ENCODE results near the gene PADI2.

Gene PADI2

DNA sequence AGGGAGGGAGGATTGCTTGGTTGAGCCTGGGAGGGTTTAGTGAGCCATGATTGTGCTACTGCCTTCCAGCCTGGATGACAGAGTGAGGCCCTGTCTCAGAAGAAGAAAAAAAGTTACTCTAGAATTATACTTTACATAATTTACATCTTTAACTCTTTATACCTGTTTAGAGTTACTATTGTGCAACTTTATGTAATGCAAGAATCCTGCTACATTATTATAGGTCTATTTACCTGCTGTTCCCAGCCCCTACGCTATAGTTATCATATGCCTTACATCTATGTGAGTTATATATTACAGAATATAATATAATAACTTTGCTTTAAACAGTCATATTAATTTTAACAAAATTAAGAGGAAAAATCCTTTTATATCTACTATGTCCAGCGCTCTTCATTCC lies 79.7 kb downstream of the PADI2 start:
- Histone ChIP-seq H3K4me3 (ENCODE audit: low read depth, low read length) (no peak overlapping the region), H3K4me1 (ENCODE audit: control insufficient read depth, insufficient read depth, low read length) (no peaks in the 10 kb centered on the region), H3K27ac (ENCODE audit: low read depth, low read length) (no peak overlapping the region), H3K9me3 (ENCODE audit: control insufficient read depth, insufficient read depth, low read length) (no peaks in the 10 kb centered on the region), H3K27me3 (ENCODE audit: control insufficient read depth, insufficient read depth, low read length) (no peaks in the 10 kb centered on the region), H3K9ac (ENCODE audit: low read depth, low read length) (no peak overlapping the region), H3K36me3 (ENCODE audit: control insufficient read depth, insufficient read depth, low read length) (peaks cover 77% of the 10 kb centered on the region)

DNA sequence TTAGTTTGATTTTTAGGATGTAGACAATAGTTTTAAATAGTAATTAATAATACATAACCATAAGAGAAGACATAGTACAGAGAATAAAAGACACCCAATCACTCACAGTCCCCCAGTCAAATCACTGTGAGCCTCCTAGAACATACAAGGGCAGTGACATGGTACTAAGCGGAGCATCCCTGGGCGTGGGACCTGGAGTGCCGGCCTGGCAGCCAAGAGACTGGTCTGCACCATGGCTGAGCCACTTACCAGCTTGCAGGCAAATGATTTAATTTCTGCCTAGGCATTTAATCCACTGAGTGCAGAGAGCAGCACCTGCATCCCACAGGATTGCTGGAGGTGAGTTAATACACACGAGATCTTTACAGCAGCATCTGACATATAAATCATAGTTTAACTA lies 85.8 kb downstream of the PADI2 start:
- no peak overlapping the region for H3K4me3 ChIP-seq (ENCODE audit: low read depth, low read length)
- H3K27me3 ChIP-seq (ENCODE audit: control insufficient read depth, insufficient read depth, low read length) = no peaks in the 10 kb centered on the region
- peaks cover 55% of the 10 kb centered on the region for H3K36me3 ChIP-seq (ENCODE audit: control insufficient read depth, insufficient read depth, low read length)
- no peak overlapping the region for H3K27ac ChIP-seq (ENCODE audit: low read depth, low read length)
- H3K9ac ChIP-seq (ENCODE audit: low read depth, low read length) = no peak overlapping the region
- no peaks in the 10 kb centered on the region for H3K9me3 ChIP-seq (ENCODE audit: control insufficient read depth, insufficient read depth, low read length)
- H3K4me1 ChIP-seq (ENCODE audit: control insufficient read depth, insufficient read depth, low read length) = no peaks in the 10 kb centered on the region

DNA sequence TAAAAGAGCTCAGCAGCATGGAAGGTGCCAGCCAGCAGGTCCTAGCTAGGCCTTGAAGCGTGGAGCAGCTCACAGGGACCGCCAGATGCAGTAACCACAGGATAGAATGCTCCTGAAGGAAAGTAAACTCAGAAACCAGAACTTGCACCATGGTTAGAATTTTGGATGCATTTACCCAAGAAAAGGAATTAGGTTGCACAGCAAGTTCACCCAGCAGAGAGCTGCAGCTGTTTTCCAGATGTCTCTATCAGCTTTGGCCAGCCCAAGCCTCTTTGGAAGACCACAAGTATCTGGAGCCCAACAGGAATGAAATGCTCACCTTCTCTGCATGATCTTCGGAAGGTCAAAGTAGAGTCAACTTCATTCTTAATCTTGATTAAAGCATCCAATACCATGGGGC lies 86.5 kb downstream of the PADI2 start:
- Histone ChIP-seq H3K4me1 (ENCODE audit: control insufficient read depth, insufficient read depth, low read length) (no peaks in the 10 kb centered on the region), H3K27ac (ENCODE audit: low read depth, low read length) (no peak overlapping the region), H3K4me3 (ENCODE audit: low read depth, low read length) (no peak overlapping the region), H3K9me3 (ENCODE audit: control insufficient read depth, insufficient read depth, low read length) (no peaks in the 10 kb centered on the region), H3K9ac (ENCODE audit: low read depth, low read length) (no peak overlapping the region), H3K27me3 (ENCODE audit: control insufficient read depth, insufficient read depth, low read length) (no peaks in the 10 kb centered on the region), H3K36me3 (ENCODE audit: control insufficient read depth, insufficient read depth, low read length) (peaks cover 59% of the 10 kb centered on the region)

DNA sequence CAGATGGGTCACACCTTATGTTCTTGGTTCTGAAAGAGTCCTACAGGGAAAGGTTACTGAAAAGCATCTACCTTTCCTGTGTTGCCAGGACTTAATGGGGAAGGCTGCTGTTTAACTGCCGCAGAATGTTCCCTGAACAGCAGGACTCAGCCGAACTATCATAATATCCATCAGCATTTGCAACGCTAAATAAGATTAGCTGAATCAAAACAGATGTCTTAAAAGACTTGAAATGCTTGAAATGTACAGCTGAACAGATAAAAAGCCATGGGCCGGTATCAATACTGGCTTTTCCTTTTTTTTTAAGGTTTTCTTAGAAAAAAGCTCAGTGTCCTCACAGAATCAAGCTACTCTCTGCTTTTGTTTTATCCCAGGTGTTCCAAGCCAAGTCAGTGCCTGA lies 87.8 kb downstream of the PADI2 start:
- Histone ChIP-seq H3K9me3 (ENCODE audit: control insufficient read depth, insufficient read depth, low read length) (no peaks in the 10 kb centered on the region), H3K27ac (ENCODE audit: low read depth, low read length) (no peak overlapping the region), H3K9ac (ENCODE audit: low read depth, low read length) (no peak overlapping the region), H3K36me3 (ENCODE audit: control insufficient read depth, insufficient read depth, low read length) (peaks cover 62% of the 10 kb centered on the region), H3K4me3 (ENCODE audit: low read depth, low read length) (no peak overlapping the region), H3K4me1 (ENCODE audit: control insufficient read depth, insufficient read depth, low read length) (no peaks in the 10 kb centered on the region), H3K27me3 (ENCODE audit: control insufficient read depth, insufficient read depth, low read length) (no peaks in the 10 kb centered on the region)

DNA sequence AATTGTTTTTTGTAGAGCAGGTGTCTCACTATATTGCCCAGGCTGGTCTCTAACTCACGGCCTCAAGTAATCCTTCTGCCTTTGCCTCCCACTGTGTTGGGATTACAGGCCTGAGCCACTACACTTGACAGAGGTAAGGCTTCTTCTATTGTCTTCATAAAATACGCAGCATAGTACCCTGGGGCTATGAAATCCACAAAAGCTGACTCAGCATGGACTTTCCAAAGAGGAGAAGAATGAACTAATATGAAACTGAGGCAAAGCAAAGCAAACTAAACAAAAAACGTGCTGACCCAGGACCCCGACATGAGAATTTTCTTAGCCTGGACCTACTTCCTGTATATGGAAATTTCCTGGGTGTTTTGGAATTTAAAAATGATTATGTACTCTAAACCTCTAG lies 89.0 kb downstream of the PADI2 start:
- Histone ChIP-seq H3K27ac (ENCODE audit: low read depth, low read length) (no peak overlapping the region), H3K9me3 (ENCODE audit: control insufficient read depth, insufficient read depth, low read length) (no peaks in the 10 kb centered on the region), H3K4me3 (ENCODE audit: low read depth, low read length) (no peak overlapping the region), H3K36me3 (ENCODE audit: control insufficient read depth, insufficient read depth, low read length) (peaks cover 69% of the 10 kb centered on the region), H3K27me3 (ENCODE audit: control insufficient read depth, insufficient read depth, low read length) (no peaks in the 10 kb centered on the region), H3K9ac (ENCODE audit: low read depth, low read length) (no peak overlapping the region), H3K4me1 (ENCODE audit: control insufficient read depth, insufficient read depth, low read length) (no peaks in the 10 kb centered on the region)

DNA sequence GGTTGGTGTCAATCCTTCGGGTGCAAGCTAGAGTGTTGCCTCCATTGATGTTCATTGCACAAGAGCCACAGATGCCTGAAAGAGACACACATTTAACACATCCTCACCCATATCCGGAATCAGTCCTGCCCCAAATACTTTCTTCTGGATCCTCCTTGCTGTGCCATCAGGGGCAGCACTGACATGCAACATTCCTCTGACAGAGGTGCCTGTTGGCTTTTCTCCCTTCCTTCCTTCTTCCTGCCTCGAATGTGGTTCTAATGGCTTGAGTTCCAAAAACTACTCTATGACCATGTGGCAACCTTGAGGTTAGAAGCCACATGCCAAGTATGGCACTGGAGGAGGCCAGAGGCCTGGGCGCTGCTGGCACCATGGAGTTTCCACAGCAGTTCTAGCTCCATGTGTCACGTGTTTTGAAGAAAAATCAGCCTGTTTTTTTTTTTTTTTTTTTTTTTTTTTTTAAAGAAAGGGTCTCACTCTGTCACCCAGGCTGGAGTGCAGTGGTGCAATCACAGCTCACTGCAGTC lies 90.5 kb downstream of the PADI2 start:
- H3K4me1 ChIP-seq (ENCODE audit: control insufficient read depth, insufficient read depth, low read length) = no peaks in the 10 kb centered on the region
- H3K36me3 ChIP-seq (ENCODE audit: control insufficient read depth, insufficient read depth, low read length) = peaks cover 78% of the 10 kb centered on the region
- H3K9ac ChIP-seq (ENCODE audit: low read depth, low read length) = no peak overlapping the region
- H3K27ac ChIP-seq (ENCODE audit: low read depth, low read length) = no peak overlapping the region
- no peak overlapping the region for H3K4me3 ChIP-seq (ENCODE audit: low read depth, low read length)
- H3K9me3 ChIP-seq (ENCODE audit: control insufficient read depth, insufficient read depth, low read length) = no peaks in the 10 kb centered on the region
- no peaks in the 10 kb centered on the region for H3K27me3 ChIP-seq (ENCODE audit: control insufficient read depth, insufficient read depth, low read length)

DNA sequence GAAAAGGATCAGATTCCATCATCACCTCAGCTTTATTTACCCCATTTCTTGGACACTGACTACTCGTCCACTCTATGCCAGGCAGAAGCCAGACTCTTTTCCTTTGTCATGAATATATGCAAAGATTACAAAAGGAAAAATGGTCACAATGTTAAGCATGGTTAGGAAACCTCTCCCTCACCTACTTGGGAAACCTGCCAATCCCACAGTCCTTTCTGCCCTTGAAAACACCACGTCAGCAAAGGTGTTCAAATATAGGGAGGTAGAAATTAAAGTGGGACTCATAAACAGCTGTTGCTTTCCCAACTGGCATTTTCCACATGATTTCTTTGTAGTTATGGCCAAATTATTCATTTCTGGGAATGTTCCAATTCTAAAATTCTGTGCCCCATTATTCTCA lies 91.4 kb downstream of the PADI2 start:
- H3K9me3 ChIP-seq (ENCODE audit: control insufficient read depth, insufficient read depth, low read length) = no peaks in the 10 kb centered on the region
- H3K27ac ChIP-seq (ENCODE audit: low read depth, low read length) = no peak overlapping the region
- no peaks in the 10 kb centered on the region for H3K27me3 ChIP-seq (ENCODE audit: control insufficient read depth, insufficient read depth, low read length)
- no peaks in the 10 kb centered on the region for H3K4me1 ChIP-seq (ENCODE audit: control insufficient read depth, insufficient read depth, low read length)
- H3K9ac ChIP-seq (ENCODE audit: low read depth, low read length) = no peak overlapping the region
- H3K36me3 ChIP-seq (ENCODE audit: control insufficient read depth, insufficient read depth, low read length) = peaks cover 78% of the 10 kb centered on the region
- no peak overlapping the region for H3K4me3 ChIP-seq (ENCODE audit: low read depth, low read length)

DNA sequence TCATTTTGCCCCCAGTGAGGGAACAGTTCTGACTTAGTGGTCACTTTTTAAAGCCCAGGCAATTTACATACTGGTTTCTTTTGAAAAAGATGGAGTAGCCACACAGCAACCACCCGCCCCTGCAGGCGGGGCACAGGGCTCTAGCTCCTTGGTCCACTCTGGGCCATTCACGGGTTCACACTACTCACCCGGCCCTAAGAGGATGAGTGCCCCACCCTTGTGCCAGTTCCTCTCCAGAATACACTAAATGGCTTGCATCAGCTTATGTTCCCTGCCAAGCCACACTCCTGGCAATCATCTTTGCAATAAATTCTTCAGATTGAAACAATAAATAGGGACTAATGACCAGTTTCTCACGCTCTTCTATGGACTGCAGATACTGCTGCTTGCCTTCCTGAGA lies 91.8 kb downstream of the PADI2 start:
- Histone ChIP-seq H3K27ac (ENCODE audit: low read depth, low read length) (no peak overlapping the region), H3K9ac (ENCODE audit: low read depth, low read length) (no peak overlapping the region), H3K4me3 (ENCODE audit: low read depth, low read length) (no peak overlapping the region), H3K27me3 (ENCODE audit: control insufficient read depth, insufficient read depth, low read length) (no peaks in the 10 kb centered on the region), H3K36me3 (ENCODE audit: control insufficient read depth, insufficient read depth, low read length) (peaks cover 78% of the 10 kb centered on the region), H3K4me1 (ENCODE audit: control insufficient read depth, insufficient read depth, low read length) (no peaks in the 10 kb centered on the region), H3K9me3 (ENCODE audit: control insufficient read depth, insufficient read depth, low read length) (no peaks in the 10 kb centered on the region)

DNA sequence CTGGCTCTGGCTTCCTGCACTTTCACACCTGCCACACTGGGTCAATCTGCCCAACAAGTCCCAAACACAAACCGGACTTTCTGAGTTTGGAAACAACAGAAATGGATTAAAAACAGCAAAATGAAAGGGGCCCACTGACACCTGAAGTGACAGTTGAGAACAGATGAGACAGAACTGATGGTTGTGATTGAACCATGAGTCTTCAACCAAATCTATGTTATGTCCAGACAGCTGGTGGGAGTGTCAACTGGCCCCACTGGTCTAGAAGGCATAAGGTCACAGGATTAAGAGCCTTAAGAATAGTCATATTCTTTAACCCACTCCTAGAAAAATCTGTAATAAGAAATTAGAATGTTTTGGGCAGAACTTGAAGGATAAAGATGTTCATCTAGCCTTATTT lies 94.5 kb downstream of the PADI2 start:
- H3K27ac ChIP-seq (ENCODE audit: low read depth, low read length) = no peak overlapping the region
- peaks cover 92% of the 10 kb centered on the region for H3K36me3 ChIP-seq (ENCODE audit: control insufficient read depth, insufficient read depth, low read length)
- no peak overlapping the region for H3K9ac ChIP-seq (ENCODE audit: low read depth, low read length)
- no peak overlapping the region for H3K4me3 ChIP-seq (ENCODE audit: low read depth, low read length)
- H3K27me3 ChIP-seq (ENCODE audit: control insufficient read depth, insufficient read depth, low read length) = no peaks in the 10 kb centered on the region
- no peaks in the 10 kb centered on the region for H3K9me3 ChIP-seq (ENCODE audit: control insufficient read depth, insufficient read depth, low read length)
- no peaks in the 10 kb centered on the region for H3K4me1 ChIP-seq (ENCODE audit: control insufficient read depth, insufficient read depth, low read length)

DNA sequence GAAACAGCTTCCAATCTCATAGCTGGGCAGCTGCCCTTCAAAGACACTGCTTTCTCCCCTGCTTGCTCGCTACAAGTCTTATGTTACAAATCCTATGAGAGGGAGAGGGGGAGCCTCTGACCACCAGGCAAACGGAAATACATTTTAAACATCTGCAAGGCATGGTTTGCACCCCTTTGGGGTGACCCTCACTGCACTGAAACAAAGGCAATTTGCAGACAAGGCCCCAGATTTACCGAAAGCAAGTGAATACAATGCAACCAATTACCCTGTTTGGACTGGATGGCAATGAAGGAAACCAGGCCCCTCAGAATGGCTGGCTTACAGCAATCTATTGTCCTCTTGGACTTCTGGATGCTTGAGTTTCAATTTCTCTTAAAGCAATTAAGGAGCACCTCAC lies 95.7 kb downstream of the PADI2 start:
- Histone ChIP-seq H3K36me3 (ENCODE audit: control insufficient read depth, insufficient read depth, low read length) (peaks cover 100% of the 10 kb centered on the region), H3K9me3 (ENCODE audit: control insufficient read depth, insufficient read depth, low read length) (no peaks in the 10 kb centered on the region), H3K27ac (ENCODE audit: low read depth, low read length) (no peak overlapping the region), H3K4me1 (ENCODE audit: control insufficient read depth, insufficient read depth, low read length) (no peaks in the 10 kb centered on the region), H3K27me3 (ENCODE audit: control insufficient read depth, insufficient read depth, low read length) (no peaks in the 10 kb centered on the region), H3K9ac (ENCODE audit: low read depth, low read length) (no peak overlapping the region), H3K4me3 (ENCODE audit: low read depth, low read length) (no peak overlapping the region)

DNA sequence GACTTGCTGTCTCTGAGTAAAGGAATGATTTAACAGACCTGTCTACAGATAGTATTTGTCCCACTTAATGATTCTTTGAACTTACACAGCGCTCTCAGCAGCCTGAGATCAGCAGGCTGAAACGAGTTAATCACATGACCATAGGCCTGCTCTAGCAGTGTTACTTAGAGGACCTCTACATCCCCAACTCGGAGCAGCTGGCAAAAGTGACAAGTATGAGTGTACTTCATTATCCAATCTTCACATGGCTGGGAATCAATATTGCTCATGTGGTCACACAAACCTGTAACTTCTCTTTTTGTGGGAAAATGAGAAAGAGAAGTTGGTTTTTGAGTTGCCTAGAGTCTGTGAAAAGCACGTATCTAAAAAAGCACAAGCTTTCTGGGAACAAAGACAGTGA lies 96.1 kb downstream of the PADI2 start:
- Histone ChIP-seq H3K4me3 (ENCODE audit: low read depth, low read length) (no peak overlapping the region), H3K27ac (ENCODE audit: low read depth, low read length) (no peak overlapping the region), H3K27me3 (ENCODE audit: control insufficient read depth, insufficient read depth, low read length) (no peaks in the 10 kb centered on the region), H3K4me1 (ENCODE audit: control insufficient read depth, insufficient read depth, low read length) (no peaks in the 10 kb centered on the region), H3K9me3 (ENCODE audit: control insufficient read depth, insufficient read depth, low read length) (no peaks in the 10 kb centered on the region), H3K36me3 (ENCODE audit: control insufficient read depth, insufficient read depth, low read length) (peaks cover 100% of the 10 kb centered on the region), H3K9ac (ENCODE audit: low read depth, low read length) (no peak overlapping the region)

DNA sequence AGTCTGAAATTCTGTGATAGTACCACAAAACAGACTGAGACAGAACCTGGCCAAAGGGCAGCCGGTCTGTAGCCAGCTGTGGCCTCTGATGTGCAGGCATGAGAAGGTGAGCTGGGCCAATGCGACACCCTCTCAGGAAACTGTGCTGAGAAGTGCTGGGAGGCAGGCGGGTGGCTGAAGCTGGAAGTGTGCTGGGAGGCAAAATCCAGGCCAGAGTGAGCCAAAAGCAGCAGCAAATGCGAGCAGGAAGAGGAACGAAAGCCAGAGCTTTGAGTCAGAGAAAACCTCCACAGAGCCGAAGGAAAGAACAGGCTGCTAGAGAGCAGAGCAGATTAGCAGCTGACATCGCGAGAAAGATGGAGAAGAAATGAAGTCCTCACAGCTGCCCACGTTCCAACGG lies 97.4 kb downstream of the PADI2 start:
- Histone ChIP-seq H3K4me1 (ENCODE audit: control insufficient read depth, insufficient read depth, low read length) (no peaks in the 10 kb centered on the region), H3K9ac (ENCODE audit: low read depth, low read length) (no peak overlapping the region), H3K27ac (ENCODE audit: low read depth, low read length) (no peak overlapping the region), H3K36me3 (ENCODE audit: control insufficient read depth, insufficient read depth, low read length) (peaks cover 91% of the 10 kb centered on the region), H3K9me3 (ENCODE audit: control insufficient read depth, insufficient read depth, low read length) (no peaks in the 10 kb centered on the region), H3K4me3 (ENCODE audit: low read depth, low read length) (no peak overlapping the region), H3K27me3 (ENCODE audit: control insufficient read depth, insufficient read depth, low read length) (no peaks in the 10 kb centered on the region)

All from HUES48 (cell line).